Dedifferentiated amniotic fluid mesenchymal stem cell (primary cell): ENCODE results near the gene NRAP.

Experiments used
- DNase-seq: peaks from one replicate; pipeline ENCODE4 v3.0.0-alpha.2; 2016; ENCODE audit errors: extremely low spot score

The NRAP gene

GRCh38 chr10:113561214-113561613 is 102.6 kb downstream of the NRAP start:
- DNase-seq = no peak

GRCh38 chr10:113560071-113560470 is 103.8 kb downstream of the NRAP start:
- no peak for DNase-seq

- no peak for DNase-seq
Observed at GRCh38 chr10:113557903-113558321, 105.9 kb downstream of the NRAP start.

- DNase-seq = no peak
Observed at GRCh38 chr10:113557424-113557862, 106.4 kb downstream of the NRAP start.

- DNase-seq = no peak
Observed at GRCh38 chr10:113555751-113556150, 108.1 kb downstream of the NRAP start.

GRCh38 chr10:113555245-113555644 is 108.6 kb downstream of the NRAP start:
- DNase-seq = no peak

GRCh38 chr10:113554214-113554613 is 109.6 kb downstream of the NRAP start:
- no peak for DNase-seq

- no peak for DNase-seq
Observed at GRCh38 chr10:113553149-113553548, 110.7 kb downstream of the NRAP start.

- DNase-seq = no peak
Observed at GRCh38 chr10:113552701-113553100, 111.1 kb downstream of the NRAP start, which contains the start of gene HABP2. Gene HABP2, plus strand, starts transcription at chr10:113553053. Its CDS starts 69 bp downstream, at chr10:113553122.

GRCh38 chr10:113552014-113552413 is 111.8 kb downstream of the NRAP start:
- no peak for DNase-seq

GRCh38 chr10:113550365-113550764 is 113.5 kb downstream of the NRAP start:
- DNase-seq = no peak

- DNase-seq = no peak
Observed at GRCh38 chr10:113549856-113550255, 114.0 kb downstream of the NRAP start.

GRCh38 chr10:113547426-113547825 is 116.4 kb downstream of the NRAP start:
- no peak for DNase-seq

GRCh38 chr10:113544392-113544791 is 119.4 kb downstream of the NRAP start:
- no peak for DNase-seq

GRCh38 chr10:113543107-113543955 is 120.5 kb downstream of the NRAP start:
- DNase-seq = no peak

- DNase-seq = no peak
Observed at GRCh38 chr10:113541549-113541927, 122.3 kb downstream of the NRAP start.

GRCh38 chr10:113540845-113541548 is 122.8 kb downstream of the NRAP start:
- DNase-seq = no peak

- peak; percentile 34 for DNase-seq
Observed at GRCh38 chr10:113539789-113540188, 124.1 kb downstream of the NRAP start.
